ENCODE results near the gene ZNF582. TPM values are rescaled to one million over a fixed set of nuclear protein-coding genes. Genes with fewer than 3 reads are reported as not detected.

The ZNF582 gene
- total and polyA plus RNA-seq, 2 experiments from 2014 or later = 3.9 to 4.1 TPM

- Histone ChIP-seq H3K79me2 (replicated peaks; ENCODE audit: insufficient read depth) (no peaks in the 10 kb centered on the region), H3K27me3 (ENCODE audit: insufficient read depth) (no peaks in the 10 kb centered on the region), H3K9me2 (ENCODE audit: insufficient read depth) (no peaks in the 10 kb centered on the region), H3F3A (replicated peaks; ENCODE audit: low read depth) (peaks cover 4% of the 10 kb centered on the region; the same call in 1 of the 2 replicates), H3K36me3 (ENCODE audit: insufficient read depth) (no peaks in the 10 kb centered on the region), H3K4me3 (no peak overlapping the region), H4K20me1 (replicated peaks; ENCODE audit: insufficient read depth) (no peaks in the 10 kb centered on the region), H3K4me1 (ENCODE audit: insufficient read depth) (peaks cover 19% of the 10 kb centered on the region), H2AFZ (no peak overlapping the region), H3K4me2 (0 out of 2 replicates have a peak overlapping the region, but pooled peaks have one; percentile 52), H3K27ac (ENCODE audit: low read depth) (no peak overlapping the region)
- H3K27me3 Mint-ChIP-seq (ENCODE audit: insufficient read depth, low read depth, poor library complexity) = no peaks in the 10 kb centered on the region
- peak; percentile 58 for ATAC-seq
- H3K9me3 Mint-ChIP-seq = no peaks in the 10 kb centered on the region
- no peak overlapping the region for H3K27ac Mint-ChIP-seq
- peak; percentile 72 for DNase-seq (ENCODE audit: low spot score)
- peaks cover 27% of the 10 kb centered on the region for H3K4me1 Mint-ChIP-seq
- H3K36me3 Mint-ChIP-seq (ENCODE audit: low read depth) = no peaks in the 10 kb centered on the region
- TF ChIP-seq CTCF (conservative IDR thresholded peaks at IDR 0.05; ENCODE audit: low read depth in 2 of 2) (no peak), ZNF331 (CRISPR knock-in tag; IDR thresholded peaks at IDR 0.05; ENCODE audit: low read depth) (no peak), EZH2phosphoT487 (IDR thresholded peaks at IDR 0.05; ENCODE audit: unreplicated experiment) (no peak), JUNB (IDR thresholded peaks at IDR 0.05; ENCODE audit: unreplicated experiment) (no peak), STAT1 (IDR thresholded peaks at IDR 0.05; ENCODE audit: unreplicated experiment) (no peak), CREB1 (CRISPR knock-in tag; IDR thresholded peaks at IDR 0.05; ENCODE audit: low read depth) (no peak), POLR2AphosphoS5 (IDR thresholded peaks at IDR 0.05; ENCODE audit: low read depth) (no peak), ETS1 (IDR thresholded peaks at IDR 0.05) (no peak), EZH2 (IDR thresholded peaks at IDR 0.05; ENCODE audit: low read depth, unreplicated experiment) (no peak)
- TF ChIP-seq, protein P1, sequence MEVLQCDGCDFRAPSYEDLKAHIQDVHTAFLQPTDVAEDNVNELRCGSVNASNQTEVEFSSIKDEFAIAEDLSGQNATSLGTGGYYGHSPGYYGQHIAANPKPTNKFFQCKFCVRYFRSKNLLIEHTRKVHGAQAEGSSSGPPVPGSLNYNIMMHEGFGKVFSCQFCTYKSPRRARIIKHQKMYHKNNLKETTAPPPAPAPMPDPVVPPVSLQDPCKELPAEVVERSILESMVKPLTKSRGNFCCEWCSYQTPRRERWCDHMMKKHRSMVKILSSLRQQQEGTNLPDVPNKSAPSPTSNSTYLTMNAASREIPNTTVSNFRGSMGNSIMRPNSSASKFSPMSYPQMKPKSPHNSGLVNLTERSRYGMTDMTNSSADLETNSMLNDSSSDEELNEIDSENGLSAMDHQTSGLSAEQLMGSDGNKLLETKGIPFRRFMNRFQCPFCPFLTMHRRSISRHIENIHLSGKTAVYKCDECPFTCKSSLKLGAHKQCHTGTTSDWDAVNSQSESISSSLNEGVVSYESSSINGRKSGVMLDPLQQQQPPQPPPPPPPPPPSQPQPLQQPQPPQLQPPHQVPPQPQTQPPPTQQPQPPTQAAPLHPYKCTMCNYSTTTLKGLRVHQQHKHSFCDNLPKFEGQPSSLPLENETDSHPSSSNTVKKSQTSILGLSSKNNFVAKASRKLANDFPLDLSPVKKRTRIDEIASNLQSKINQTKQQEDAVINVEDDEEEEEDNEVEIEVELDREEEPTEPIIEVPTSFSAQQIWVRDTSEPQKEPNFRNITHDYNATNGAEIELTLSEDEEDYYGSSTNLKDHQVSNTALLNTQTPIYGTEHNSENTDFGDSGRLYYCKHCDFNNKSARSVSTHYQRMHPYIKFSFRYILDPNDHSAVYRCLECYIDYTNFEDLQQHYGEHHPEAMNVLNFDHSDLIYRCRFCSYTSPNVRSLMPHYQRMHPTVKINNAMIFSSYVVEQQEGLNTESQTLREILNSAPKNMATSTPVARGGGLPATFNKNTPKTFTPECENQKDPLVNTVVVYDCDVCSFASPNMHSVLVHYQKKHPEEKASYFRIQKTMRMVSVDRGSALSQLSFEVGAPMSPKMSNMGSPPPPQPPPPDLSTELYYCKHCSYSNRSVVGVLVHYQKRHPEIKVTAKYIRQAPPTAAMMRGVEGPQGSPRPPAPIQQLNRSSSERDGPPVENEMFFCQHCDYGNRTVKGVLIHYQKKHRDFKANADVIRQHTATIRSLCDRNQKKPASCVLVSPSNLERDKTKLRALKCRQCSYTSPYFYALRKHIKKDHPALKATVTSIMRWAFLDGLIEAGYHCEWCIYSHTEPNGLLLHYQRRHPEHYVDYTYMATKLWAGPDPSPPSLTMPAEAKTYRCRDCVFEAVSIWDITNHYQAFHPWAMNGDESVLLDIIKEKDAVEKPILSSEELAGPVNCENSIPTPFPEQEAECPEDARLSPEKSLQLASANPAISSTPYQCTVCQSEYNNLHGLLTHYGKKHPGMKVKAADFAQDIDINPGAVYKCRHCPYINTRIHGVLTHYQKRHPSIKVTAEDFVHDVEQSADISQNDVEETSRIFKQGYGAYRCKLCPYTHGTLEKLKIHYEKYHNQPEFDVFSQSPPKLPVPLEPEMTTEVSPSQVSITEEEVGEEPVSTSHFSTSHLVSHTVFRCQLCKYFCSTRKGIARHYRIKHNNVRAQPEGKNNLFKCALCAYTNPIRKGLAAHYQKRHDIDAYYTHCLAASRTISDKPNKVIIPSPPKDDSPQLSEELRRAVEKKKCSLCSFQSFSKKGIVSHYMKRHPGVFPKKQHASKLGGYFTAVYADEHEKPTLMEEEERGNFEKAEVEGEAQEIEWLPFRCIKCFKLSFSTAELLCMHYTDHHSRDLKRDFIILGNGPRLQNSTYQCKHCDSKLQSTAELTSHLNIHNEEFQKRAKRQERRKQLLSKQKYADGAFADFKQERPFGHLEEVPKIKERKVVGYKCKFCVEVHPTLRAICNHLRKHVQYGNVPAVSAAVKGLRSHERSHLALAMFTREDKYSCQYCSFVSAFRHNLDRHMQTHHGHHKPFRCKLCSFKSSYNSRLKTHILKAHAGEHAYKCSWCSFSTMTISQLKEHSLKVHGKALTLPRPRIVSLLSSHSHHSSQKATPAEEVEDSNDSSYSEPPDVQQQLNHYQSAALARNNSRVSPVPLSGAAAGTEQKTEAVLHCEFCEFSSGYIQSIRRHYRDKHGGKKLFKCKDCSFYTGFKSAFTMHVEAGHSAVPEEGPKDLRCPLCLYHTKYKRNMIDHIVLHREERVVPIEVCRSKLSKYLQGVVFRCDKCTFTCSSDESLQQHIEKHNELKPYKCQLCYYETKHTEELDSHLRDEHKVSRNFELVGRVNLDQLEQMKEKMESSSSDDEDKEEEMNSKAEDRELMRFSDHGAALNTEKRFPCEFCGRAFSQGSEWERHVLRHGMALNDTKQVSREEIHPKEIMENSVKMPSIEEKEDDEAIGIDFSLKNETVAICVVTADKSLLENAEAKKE (CRISPR knock-in tag; IDR thresholded peaks at IDR 0.05) = no peak
- no peak overlapping the region for H3K4me3 Mint-ChIP-seq
Measured at GRCh38 chr19:56351208-56351607, 42.1 kb downstream of the ZNF582 start.

Data from GM23338 (cell line).